Left renal pelvis (tissue), 4 donors: ENCODE data around the gene NOL8. TPM values are rescaled to one million over a fixed set of nuclear protein-coding genes. Genes with fewer than 3 reads are reported as not detected.

Experiments
- DNase-seq, 4 donors: peaks; one replicate each; pipeline ENCODE4 v3.0.0-alpha.2; 2013; ENCODE audit warnings: low read depth in 4 of 4, low spot score in 3 of 4
- polyA plus RNA-seq, 4 donors: library from polyadenylated mRNA; unstranded; fragments of 120-200 nt; gene quantifications; one replicate each; pipeline ENCODE4 v1.2.1, GENCODE V29; 2013; ENCODE audit not compliant: insufficient read length in 4 of 4

Gene NOL8
- polyA plus RNA-seq, result 10 to 100 TPM; 33.2 to 56.5 (median 42.5) TPM

GRCh38 chr9:92325269-92325990 lies at the start of gene NOL8, which contains the start of gene CENPP:
Gene NOL8, minus strand, starts transcription at chr9:92325350. Its CDS starts 1,189 bp downstream, at chr9:92324161.
Gene CENPP, plus strand, starts transcription at chr9:92325953.
- peak; percentile 83 to 94 (median 84) for DNase-seq

GRCh38 chr9:92373167-92373566 lies 48.0 kb upstream of the NOL8 start:
- no peak for DNase-seq

- DNase-seq, result no peak
Measured at GRCh38 chr9:92369075-92369474, 43.9 kb upstream of the NOL8 start.

GRCh38 chr9:92360083-92360482 lies 34.9 kb upstream of the NOL8 start:
- DNase-seq, result no peak

- no peak for DNase-seq
Measured at GRCh38 chr9:92359394-92359995, 34.3 kb upstream of the NOL8 start.

GRCh38 chr9:92353051-92353450 lies 27.9 kb upstream of the NOL8 start:
- no peak for DNase-seq

- no peak for DNase-seq
Measured at GRCh38 chr9:92350740-92351133, 25.6 kb upstream of the NOL8 start.

- DNase-seq, result peak in 1 of 4 donors; percentile 27
Measured at GRCh38 chr9:92349771-92350739, 24.9 kb upstream of the NOL8 start.

GRCh38 chr9:92345582-92345981 lies 20.4 kb upstream of the NOL8 start:
- DNase-seq, result no peak

- DNase-seq, result no peak
Measured at GRCh38 chr9:92342825-92343488, 17.8 kb upstream of the NOL8 start.

GRCh38 chr9:92341578-92341977 lies 16.4 kb upstream of the NOL8 start:
- no peak for DNase-seq

- DNase-seq, result no peak
Measured at GRCh38 chr9:92333282-92333634, 8.1 kb upstream of the NOL8 start.

GRCh38 chr9:92332577-92333281 lies 7.6 kb upstream of the NOL8 start:
- DNase-seq, result peak in 3 of 4 donors; percentile 21 to 32 (median 28)

- no peak for DNase-seq
Measured at GRCh38 chr9:92328225-92328624, 3.1 kb upstream of the NOL8 start.

- DNase-seq, result no peak
Measured at GRCh38 chr9:92327283-92327850, 2.2 kb upstream of the NOL8 start.

GRCh38 chr9:92325991-92326500 lies 896 bp upstream of the NOL8 start:
- DNase-seq, result no peak

GRCh38 chr9:92324889-92325268 lies 271 bp downstream of the NOL8 start:
- no peak for DNase-seq

- DNase-seq, result no peak
Measured at GRCh38 chr9:92324431-92324830, 719 bp downstream of the NOL8 start.

GRCh38 chr9:92315456-92315855 lies 9.7 kb downstream of the NOL8 start:
- DNase-seq, result no peak
